ENCODE results near the gene OR14A2.
"Not testable (repeated sequence)": the region's sequence is repeated elsewhere in the genome, so short reads cannot be mapped to it uniquely, and the experiment has no call there.

OR14A2 gene

DNA sequence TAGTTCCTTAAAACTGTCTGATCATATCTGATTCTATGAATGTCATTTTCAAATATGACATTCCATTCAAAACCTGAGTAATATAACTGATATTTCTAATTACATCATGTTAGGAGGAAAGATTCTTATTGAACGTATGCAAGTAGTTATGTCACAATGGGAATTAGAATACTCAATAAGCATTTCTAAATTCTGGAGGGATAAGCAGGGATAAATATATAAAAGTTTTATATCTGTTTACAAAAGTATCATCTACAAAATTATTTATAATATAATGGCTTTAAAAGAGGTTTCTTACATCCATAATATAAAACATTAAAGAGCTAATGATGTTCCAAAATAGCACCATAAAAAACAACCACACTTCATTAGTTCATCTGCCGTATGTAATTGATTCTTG lies at the start of gene OR14A2:
Gene OR14A2 (minus strand): TSS at position 101 of the 400 bp plus-strand sequence.
- Histone ChIP-seq H2AFZ (ENCODE audit: low read depth) (no peak within 1 kb of the TSS), H3K27ac (no peak within 1 kb of the TSS), H3K79me2 (ENCODE audit: insufficient read depth, low read depth) (no peaks in the 10 kb centered on the region), H3K36me3 (ENCODE audit: insufficient read depth) (no peaks in the 10 kb centered on the region), H3K27me3 (ENCODE audit: insufficient read depth, low read depth) (no peaks in the 10 kb centered on the region), H3K9ac (no peak within 1 kb of the TSS), H3K4me1 (ENCODE audit: low read depth, poor library complexity, severe bottlenecking) (no peaks in the 10 kb centered on the region), H3K4me2 (no peak within 1 kb of the TSS), H4K20me1 (ENCODE audit: insufficient read depth) (no peaks in the 10 kb centered on the region), H3K4me3 (IDR thresholded peaks at IDR 0.05; ENCODE audit: insufficient read depth, low read depth, low read length) (no peak within 1 kb of the TSS)
- TF ChIP-seq, protein P1, sequence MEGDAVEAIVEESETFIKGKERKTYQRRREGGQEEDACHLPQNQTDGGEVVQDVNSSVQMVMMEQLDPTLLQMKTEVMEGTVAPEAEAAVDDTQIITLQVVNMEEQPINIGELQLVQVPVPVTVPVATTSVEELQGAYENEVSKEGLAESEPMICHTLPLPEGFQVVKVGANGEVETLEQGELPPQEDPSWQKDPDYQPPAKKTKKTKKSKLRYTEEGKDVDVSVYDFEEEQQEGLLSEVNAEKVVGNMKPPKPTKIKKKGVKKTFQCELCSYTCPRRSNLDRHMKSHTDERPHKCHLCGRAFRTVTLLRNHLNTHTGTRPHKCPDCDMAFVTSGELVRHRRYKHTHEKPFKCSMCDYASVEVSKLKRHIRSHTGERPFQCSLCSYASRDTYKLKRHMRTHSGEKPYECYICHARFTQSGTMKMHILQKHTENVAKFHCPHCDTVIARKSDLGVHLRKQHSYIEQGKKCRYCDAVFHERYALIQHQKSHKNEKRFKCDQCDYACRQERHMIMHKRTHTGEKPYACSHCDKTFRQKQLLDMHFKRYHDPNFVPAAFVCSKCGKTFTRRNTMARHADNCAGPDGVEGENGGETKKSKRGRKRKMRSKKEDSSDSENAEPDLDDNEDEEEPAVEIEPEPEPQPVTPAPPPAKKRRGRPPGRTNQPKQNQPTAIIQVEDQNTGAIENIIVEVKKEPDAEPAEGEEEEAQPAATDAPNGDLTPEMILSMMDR (conservative IDR thresholded peaks at IDR 0.05; ENCODE audit: low read depth, low read length): no peak

DNA sequence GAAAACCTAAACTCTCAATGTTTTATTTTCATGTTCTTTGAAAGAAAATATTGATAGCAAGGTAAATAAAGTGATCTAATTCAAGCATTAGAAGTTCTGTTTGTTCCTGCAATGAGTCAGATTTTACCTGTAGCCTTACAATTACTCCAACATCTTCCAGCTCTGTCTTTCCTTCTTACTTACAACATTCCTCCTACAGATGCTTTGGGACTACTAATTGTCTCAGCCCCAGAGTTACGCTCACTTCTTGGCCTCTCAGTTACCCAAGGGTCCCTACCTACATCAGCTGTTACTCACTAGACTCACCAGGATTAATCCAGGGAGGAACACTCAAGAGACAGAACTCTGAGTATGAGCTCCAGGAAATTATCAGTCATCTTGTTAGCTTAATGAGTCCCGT lies 49.6 kb upstream of the OR14A2 start:
- H3K4me1 ChIP-seq (ENCODE audit: low read depth, poor library complexity, severe bottlenecking): no peaks in the 10 kb centered on the region
- no peaks in the 10 kb centered on the region for H4K20me1 ChIP-seq (ENCODE audit: insufficient read depth)
- no peak overlapping the region for H3K4me3 ChIP-seq (IDR thresholded peaks at IDR 0.05; ENCODE audit: insufficient read depth, low read depth, low read length)
- TF ChIP-seq, protein P1 (conservative IDR thresholded peaks at IDR 0.05; ENCODE audit: low read depth, low read length): no peak
- no peaks in the 10 kb centered on the region for H3K36me3 ChIP-seq (ENCODE audit: insufficient read depth)
- H3K4me2 ChIP-seq: no peak overlapping the region
- H3K9ac ChIP-seq: no peak overlapping the region
- H3K79me2 ChIP-seq (ENCODE audit: insufficient read depth, low read depth): no peaks in the 10 kb centered on the region
- no peak overlapping the region for H3K27ac ChIP-seq
- no peak overlapping the region for H2AFZ ChIP-seq (ENCODE audit: low read depth)
- H3K27me3 ChIP-seq (ENCODE audit: insufficient read depth, low read depth): no peaks in the 10 kb centered on the region

- TF ChIP-seq, protein P1 (conservative IDR thresholded peaks at IDR 0.05; ENCODE audit: low read depth, low read length): no peak
- Histone ChIP-seq H3K36me3 (ENCODE audit: insufficient read depth) (no peaks in the 10 kb centered on the region), H2AFZ (ENCODE audit: low read depth) (no peak overlapping the region), H3K9ac (no peak overlapping the region), H3K4me2 (no peak overlapping the region), H3K4me1 (ENCODE audit: low read depth, poor library complexity, severe bottlenecking) (no peaks in the 10 kb centered on the region), H3K4me3 (IDR thresholded peaks at IDR 0.05; ENCODE audit: insufficient read depth, low read depth, low read length) (no peak overlapping the region), H3K79me2 (ENCODE audit: insufficient read depth, low read depth) (no peaks in the 10 kb centered on the region), H3K27me3 (ENCODE audit: insufficient read depth, low read depth) (no peaks in the 10 kb centered on the region), H4K20me1 (ENCODE audit: insufficient read depth) (no peaks in the 10 kb centered on the region), H3K27ac (no peak overlapping the region)
Measured at GRCh38 chr1:247769603-247770002, 21.7 kb upstream of the OR14A2 start.

- H3K36me3 ChIP-seq (ENCODE audit: insufficient read depth): no peaks in the 10 kb centered on the region
- no peak within 1 kb of the TSS for H2AFZ ChIP-seq (ENCODE audit: low read depth)
- TF ChIP-seq, protein P1 (conservative IDR thresholded peaks at IDR 0.05; ENCODE audit: low read depth, low read length): no peak
- H3K4me3 ChIP-seq (IDR thresholded peaks at IDR 0.05; ENCODE audit: insufficient read depth, low read depth, low read length): no peak within 1 kb of the TSS
- H3K27me3 ChIP-seq (ENCODE audit: insufficient read depth, low read depth): no peaks in the 10 kb centered on the region
- H4K20me1 ChIP-seq (ENCODE audit: insufficient read depth): no peaks in the 10 kb centered on the region
- H3K9ac ChIP-seq: no peak within 1 kb of the TSS
- no peak within 1 kb of the TSS for H3K27ac ChIP-seq
- no peak within 1 kb of the TSS for H3K4me2 ChIP-seq
- no peaks in the 10 kb centered on the region for H3K79me2 ChIP-seq (ENCODE audit: insufficient read depth, low read depth)
- H3K4me1 ChIP-seq (ENCODE audit: low read depth, poor library complexity, severe bottlenecking): no peaks in the 10 kb centered on the region
Measured at GRCh38 chr1:247760456-247760855, 12.5 kb upstream of the OR14A2 start, which contains the start of gene OR1C1. OR1C1 (minus strand) TSS chr1:247760556; CDS start chr1:247758406, 2,150 bp downstream.

- not testable (repeated sequence) for H3K9ac ChIP-seq; H3K4me1 ChIP-seq (ENCODE audit: low read depth, poor library complexity, severe bottlenecking); H3K27me3 ChIP-seq (ENCODE audit: insufficient read depth, low read depth); H3K4me3 ChIP-seq (IDR thresholded peaks at IDR 0.05; ENCODE audit: insufficient read depth, low read depth, low read length); H3K4me2 ChIP-seq; H3K36me3 ChIP-seq (ENCODE audit: insufficient read depth); H2AFZ ChIP-seq (ENCODE audit: low read depth); H3K79me2 ChIP-seq (ENCODE audit: insufficient read depth, low read depth); H3K27ac ChIP-seq; H4K20me1 ChIP-seq (ENCODE audit: insufficient read depth)
Measured at GRCh38 chr1:247754311-247754710, 6.4 kb upstream of the OR14A2 start.
